ENCODE data around the gene CLHC1.

GRCh38 chr2:55161295-55162210, 70.5 kb downstream of the CLHC1 start:
- no peak for TF ChIP-seq EP300 (IDR thresholded peaks at IDR 0.05; ENCODE audit: low read depth)
- no peak for TF ChIP-seq CTCF (IDR thresholded peaks at IDR 0.05)
